HUES6 (cell line): Measurements from ENCODE around the gene MYO1D.

Experiments
- H3K27ac ChIP-seq: 2 replicates; pipeline ENCODE4 v1.7.0; 2013; ENCODE audit warnings: low read depth, mild to moderate bottlenecking, low read length, inconsistent platforms
- H3K27me3 ChIP-seq: 2 replicates; pipeline ENCODE4 v1.6.1; 2013; ENCODE audit warnings: low read length; ENCODE audit not compliant: control insufficient read depth, insufficient read depth
- H3K36me3 ChIP-seq: 2 replicates; pipeline ENCODE4 v1.6.1; 2013; ENCODE audit warnings: low read length; ENCODE audit not compliant: control insufficient read depth, insufficient read depth
- H3K4me1 ChIP-seq: 2 replicates; pipeline ENCODE4 v1.6.1; 2013; ENCODE audit warnings: low read length; ENCODE audit not compliant: control insufficient read depth, insufficient read depth
- H3K4me3 ChIP-seq: 2 replicates; pipeline ENCODE4 v1.5.1; 2013; ENCODE audit warnings: low read depth, low read length
- H3K9ac ChIP-seq: one replicate; pipeline ENCODE4 v1.6.1; 2013; ENCODE audit warnings: mild to moderate bottlenecking, low read length
- H3K9me3 ChIP-seq: 2 replicates; pipeline ENCODE4 v1.6.1; 2013; ENCODE audit warnings: low read depth, low read length; ENCODE audit not compliant: control insufficient read depth, insufficient read depth

Gene MYO1D

DNA sequence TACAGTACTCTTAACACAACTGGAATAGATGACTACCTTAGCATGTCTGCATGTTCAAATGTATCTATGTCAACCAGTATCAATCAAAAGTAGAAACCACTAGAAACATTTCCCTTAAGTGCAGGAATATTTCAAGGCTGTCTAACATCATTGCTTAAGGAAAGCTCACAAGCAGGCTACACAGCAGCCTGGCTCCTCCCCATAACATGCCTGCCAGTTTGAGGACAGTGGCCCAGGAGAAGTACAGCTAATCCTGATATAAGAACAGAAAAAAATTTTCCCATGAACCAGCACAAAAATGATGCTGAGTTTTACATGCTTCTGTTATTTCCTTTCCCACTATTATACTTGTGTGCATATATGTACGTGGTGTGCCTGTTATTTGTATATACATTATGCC is 175.1 kb downstream of the MYO1D start:
- no peak overlapping the region for H3K27ac ChIP-seq
- no peak overlapping the region for H3K9ac ChIP-seq

DNA sequence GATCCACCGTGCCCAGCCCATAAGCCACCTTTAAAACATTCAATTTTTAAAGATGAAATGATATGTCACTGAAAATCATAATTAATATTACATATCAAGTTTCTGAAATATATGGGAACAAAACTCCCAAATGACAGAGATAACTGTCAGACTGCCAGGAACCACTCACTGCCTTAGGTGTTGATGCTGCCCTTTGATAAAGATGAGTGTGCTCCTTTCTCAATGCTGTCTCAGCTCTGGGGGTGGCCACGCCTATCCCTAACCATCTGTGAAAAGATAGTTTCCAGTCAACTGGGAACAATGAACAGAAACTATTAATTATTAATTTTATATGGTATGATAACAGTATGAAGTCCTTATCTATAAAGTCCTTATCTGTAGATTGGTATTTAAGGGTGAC is 177.7 kb downstream of the MYO1D start:
- no peak overlapping the region for H3K27ac ChIP-seq
- H3K27me3 ChIP-seq = no peaks in the 10 kb centered on the region
- no peak overlapping the region for H3K4me3 ChIP-seq
- peaks cover 7% of the 10 kb centered on the region; the same call in 1 of the 2 replicates for H3K9me3 ChIP-seq
- H3K9ac ChIP-seq = no peak overlapping the region
- H3K4me1 ChIP-seq = no peaks in the 10 kb centered on the region
- no peaks in the 10 kb centered on the region for H3K36me3 ChIP-seq

More for the DNA sequence above, 175.1 kb downstream of the MYO1D start:
- Histone ChIP-seq H3K27me3 (no peaks in the 10 kb centered on the region), H3K36me3 (no peaks in the 10 kb centered on the region), H3K9me3 (no peaks in the 10 kb centered on the region), H3K4me3 (no peak overlapping the region), H3K4me1 (no peaks in the 10 kb centered on the region)

DNA sequence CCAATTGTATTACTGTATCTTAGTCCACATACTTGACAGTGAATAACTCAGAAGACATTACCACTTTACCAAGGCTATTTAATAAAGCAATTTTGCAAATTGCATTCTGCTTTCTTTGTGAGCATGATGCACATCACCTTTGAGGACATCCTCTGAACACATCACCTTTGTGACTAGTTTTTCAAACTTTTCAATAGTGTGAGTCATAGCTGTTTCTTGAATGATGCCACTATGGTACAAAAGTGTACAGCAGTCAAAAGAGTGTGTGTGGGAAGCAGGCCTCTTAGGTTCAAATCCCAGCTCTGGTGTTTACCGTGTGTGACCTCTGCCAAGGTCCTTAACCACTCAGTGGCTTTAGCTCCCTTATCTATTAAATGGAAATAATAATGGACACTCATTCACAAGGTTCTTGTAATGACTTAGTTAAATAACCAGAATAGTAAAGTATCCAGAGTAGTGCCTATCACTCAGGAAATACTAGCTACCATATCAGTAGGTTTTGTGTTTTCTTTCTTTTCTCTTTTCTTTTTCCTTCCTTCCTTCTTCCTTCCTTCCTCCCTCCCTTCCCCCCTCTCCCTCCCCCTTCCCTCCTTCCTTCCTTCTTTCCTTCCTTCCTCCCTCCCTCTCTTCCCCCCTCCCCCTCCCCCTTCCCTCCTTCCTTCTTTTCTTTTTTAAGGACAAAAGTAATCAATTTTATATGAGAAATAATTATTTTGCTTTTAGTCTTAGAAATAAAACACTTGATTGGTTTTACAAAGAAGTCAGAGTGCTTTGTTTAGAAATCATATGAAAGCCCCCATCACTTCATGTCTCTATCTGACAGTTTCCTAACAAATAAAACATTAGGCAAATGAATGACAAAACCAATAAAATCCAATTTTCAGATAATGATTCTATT is 178.9 kb downstream of the MYO1D start:
- peaks cover 7% of the 10 kb centered on the region; the same call in 1 of the 2 replicates for H3K9me3 ChIP-seq
- H3K27me3 ChIP-seq = no peaks in the 10 kb centered on the region
- no peaks in the 10 kb centered on the region for H3K36me3 ChIP-seq
- no peak overlapping the region for H3K27ac ChIP-seq
- no peaks in the 10 kb centered on the region for H3K4me1 ChIP-seq
- no peak overlapping the region for H3K9ac ChIP-seq
- no peak overlapping the region for H3K4me3 ChIP-seq

DNA sequence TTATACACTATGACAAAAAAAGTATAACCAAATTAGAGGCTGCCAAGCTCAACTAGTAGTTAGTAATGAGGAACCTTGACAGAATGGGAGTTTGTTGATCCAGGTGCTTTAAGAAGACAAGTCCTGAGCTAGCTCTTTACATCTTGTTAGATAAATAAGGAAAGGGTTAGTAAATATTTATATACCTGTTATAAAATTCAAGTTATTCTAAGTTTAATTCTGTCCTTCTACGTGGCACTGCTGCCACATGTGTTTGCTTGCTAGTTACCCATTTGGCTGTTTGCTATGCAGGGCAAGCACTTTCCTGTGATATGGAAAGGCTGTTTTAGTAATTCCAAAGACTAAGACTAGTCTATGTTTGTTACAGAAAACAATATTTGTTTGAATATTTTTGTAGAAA is 180.5 kb downstream of the MYO1D start:
- Histone ChIP-seq H3K4me3 (no peak overlapping the region), H3K4me1 (no peaks in the 10 kb centered on the region), H3K27me3 (no peaks in the 10 kb centered on the region), H3K36me3 (no peaks in the 10 kb centered on the region), H3K9ac (no peak overlapping the region), H3K9me3 (peaks cover 7% of the 10 kb centered on the region; the same call in 1 of the 2 replicates), H3K27ac (no peak overlapping the region)

DNA sequence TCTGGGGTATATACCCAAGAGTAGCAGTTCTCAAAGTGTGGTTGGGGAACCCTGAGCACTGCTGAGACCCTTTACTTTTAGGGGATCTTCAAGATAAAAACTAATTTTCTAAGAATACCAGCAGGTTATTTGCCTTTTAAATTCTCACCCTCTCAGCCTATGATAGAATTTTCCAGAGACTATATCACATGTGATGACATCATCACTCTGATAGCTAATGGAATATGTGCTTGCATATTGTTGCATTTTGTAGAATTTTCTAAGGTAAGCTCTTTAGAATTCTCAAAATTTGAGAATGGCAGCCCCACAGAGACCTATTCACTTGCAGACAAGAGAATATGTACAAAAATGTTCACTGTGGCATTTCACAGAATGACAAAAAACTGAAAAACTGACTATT is 181.1 kb downstream of the MYO1D start:
- H3K27ac ChIP-seq = no peak overlapping the region
- peaks cover 7% of the 10 kb centered on the region; the same call in 1 of the 2 replicates for H3K9me3 ChIP-seq
- H3K4me1 ChIP-seq = no peaks in the 10 kb centered on the region
- no peak overlapping the region for H3K4me3 ChIP-seq
- H3K27me3 ChIP-seq = no peaks in the 10 kb centered on the region
- no peak overlapping the region for H3K9ac ChIP-seq
- no peaks in the 10 kb centered on the region for H3K36me3 ChIP-seq

DNA sequence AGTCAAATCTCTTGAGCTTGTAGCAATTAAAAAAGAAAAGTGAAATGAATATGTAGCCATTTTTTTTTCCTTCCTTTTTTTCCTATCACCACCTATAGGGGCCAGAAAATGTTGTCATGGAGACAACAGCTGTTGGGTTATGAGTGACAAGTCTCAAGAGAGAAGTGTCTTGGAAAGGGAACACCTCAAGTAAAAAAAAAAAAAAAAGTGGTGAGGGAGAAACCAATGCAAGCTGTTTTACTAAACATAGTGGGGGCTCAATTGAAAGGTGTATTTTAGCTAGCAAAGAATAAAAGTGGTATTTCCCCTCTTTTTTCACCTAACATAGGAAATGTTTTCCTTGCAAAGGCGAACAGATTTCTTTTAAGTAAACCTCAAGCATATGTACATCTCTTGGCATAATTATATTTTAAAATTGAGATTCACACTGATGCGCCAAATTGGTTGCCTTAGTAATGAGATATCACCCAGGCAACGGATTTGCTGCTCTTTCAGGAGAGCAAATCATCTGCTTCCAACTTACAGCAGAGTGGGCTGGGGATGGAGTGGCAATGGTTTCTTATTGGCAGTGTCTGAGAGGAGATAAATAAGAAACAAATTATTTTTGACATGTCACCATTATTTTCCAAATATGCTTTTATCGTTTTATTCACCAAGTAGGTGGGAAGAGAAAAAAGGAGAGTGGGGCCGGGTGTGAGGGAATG is 183.6 kb downstream of the MYO1D start:
- Histone ChIP-seq H3K9ac (no peak overlapping the region), H3K4me3 (no peak overlapping the region), H3K36me3 (no peaks in the 10 kb centered on the region), H3K27me3 (no peaks in the 10 kb centered on the region), H3K4me1 (no peaks in the 10 kb centered on the region), H3K27ac (no peak overlapping the region), H3K9me3 (peaks cover 7% of the 10 kb centered on the region; the same call in 1 of the 2 replicates)

DNA sequence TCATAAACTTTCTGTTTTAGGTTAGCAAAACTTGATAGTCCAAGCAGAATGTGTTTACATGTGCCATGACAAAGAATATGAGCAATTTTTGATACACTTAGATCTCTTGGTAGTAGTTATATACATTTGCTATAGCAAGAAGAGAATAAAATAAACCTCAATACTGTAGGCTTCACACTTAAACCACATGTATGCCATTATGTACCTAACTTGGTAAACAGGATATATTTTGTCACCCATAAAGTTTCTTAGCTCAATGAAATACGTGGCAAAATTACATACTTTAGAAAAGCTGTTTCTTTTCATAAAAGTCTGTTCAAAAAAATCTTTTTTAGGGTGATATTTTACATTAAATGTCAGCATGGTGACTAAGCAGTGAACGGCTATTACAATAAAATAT is 184.7 kb downstream of the MYO1D start:
- Histone ChIP-seq H3K4me1 (no peaks in the 10 kb centered on the region), H3K4me3 (no peak overlapping the region), H3K27ac (no peak overlapping the region), H3K9ac (no peak overlapping the region), H3K36me3 (no peaks in the 10 kb centered on the region), H3K9me3 (peaks cover 7% of the 10 kb centered on the region; the same call in 1 of the 2 replicates), H3K27me3 (no peaks in the 10 kb centered on the region)

DNA sequence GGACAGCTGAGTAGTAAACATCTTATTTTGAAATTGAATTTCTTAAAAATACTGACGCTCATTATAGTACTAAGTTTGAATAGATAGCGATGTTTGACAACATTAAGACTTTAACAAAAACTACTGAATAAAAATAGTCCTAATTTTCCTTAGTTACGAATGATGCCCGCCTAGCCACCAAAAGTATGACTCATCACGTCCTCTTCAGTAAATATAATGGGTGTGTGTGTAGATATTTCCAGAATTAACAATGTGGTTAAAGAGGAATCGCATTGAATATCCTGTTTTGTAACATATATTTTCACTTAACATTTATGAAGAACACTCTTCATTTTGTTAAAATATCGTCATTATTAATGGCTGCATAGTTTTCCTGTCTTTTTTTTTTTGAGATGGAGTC is 187.6 kb downstream of the MYO1D start:
- Histone ChIP-seq H3K36me3 (no peaks in the 10 kb centered on the region), H3K9me3 (peaks cover 13% of the 10 kb centered on the region), H3K27me3 (no peaks in the 10 kb centered on the region), H3K27ac (no peak overlapping the region), H3K4me3 (no peak overlapping the region), H3K4me1 (peaks cover 2% of the 10 kb centered on the region), H3K9ac (no peak overlapping the region)

DNA sequence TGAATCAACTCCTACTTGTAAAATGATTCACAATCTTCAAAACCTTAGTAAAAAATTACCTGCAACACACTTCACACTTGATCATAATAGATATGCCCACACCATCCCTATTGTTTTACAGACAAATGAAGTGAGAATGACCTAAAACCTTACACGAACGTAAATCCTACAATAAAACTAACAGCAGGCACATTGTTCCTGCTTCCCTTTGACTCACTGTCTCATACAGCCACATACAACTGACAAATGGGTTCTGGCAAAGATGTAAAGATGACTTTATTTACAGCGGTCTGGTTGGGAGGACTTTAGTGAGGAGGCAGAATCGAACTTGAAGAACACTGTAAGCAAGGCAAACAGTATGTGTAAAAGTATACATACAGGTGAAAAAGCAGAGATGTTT is 188.7 kb downstream of the MYO1D start:
- no peaks in the 10 kb centered on the region for H3K36me3 ChIP-seq
- H3K27ac ChIP-seq = no peak overlapping the region
- no peak overlapping the region for H3K4me3 ChIP-seq
- H3K27me3 ChIP-seq = no peaks in the 10 kb centered on the region
- no peak overlapping the region for H3K9ac ChIP-seq
- H3K9me3 ChIP-seq = peaks cover 13% of the 10 kb centered on the region
- peaks cover 4% of the 10 kb centered on the region for H3K4me1 ChIP-seq

DNA sequence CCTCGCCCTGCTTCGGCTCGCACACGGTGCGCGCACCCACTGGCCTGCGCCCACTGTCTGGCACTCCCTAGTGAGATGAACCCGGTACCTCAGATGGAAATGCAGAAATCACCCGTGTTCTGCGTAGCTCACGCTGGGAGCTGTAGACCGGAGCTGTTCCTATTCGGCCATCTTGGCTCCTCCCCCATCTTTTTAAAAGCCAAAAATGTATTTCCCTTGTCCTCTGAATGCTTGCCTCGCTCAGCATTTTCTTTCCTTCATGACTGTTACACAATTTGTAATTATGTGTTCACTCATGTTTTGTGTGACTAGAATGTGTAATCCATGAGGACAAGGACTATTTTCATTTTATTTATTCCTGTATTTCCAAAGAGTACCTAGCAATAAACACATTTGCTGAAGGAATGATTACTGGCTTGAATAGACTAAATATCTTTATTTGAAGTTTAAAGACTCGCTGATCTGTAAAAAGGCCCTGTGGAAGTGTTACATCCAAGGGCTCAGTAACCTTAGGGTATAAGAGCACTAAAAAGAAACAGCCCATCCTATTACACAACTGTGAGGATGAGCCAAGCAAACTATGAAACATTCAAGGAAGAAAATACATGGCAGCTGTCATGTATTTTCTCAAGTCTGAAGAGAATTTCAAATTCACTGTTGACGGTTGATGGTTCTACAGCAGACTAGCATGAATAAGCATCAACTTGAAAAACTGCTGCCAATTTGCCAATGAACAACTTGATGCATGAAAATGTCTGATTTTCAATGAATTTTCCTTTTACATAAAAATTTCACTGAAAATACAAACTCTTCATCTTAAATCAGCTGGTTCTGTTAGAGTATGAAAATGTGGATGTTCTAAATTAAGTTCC is 192.6 kb downstream of the MYO1D start:
- Histone ChIP-seq H3K9me3 (peaks cover 13% of the 10 kb centered on the region), H3K4me3 (peak overlapping the region; percentile 52), H3K27ac (no peak overlapping the region), H3K27me3 (no peaks in the 10 kb centered on the region), H3K36me3 (no peaks in the 10 kb centered on the region), H3K9ac (peak overlapping the region; percentile 66), H3K4me1 (peaks cover 4% of the 10 kb centered on the region)
